CD14-positive monocyte (primary cell): Measurements from ENCODE around the gene CEP89. TPM values are rescaled to one million over a fixed set of nuclear protein-coding genes. Genes with fewer than 3 reads are reported as not detected.

ENCODE experiments used
- DNase-seq, 3 donors: peaks; one replicate each; pipeline ENCODE4 v3.0.0-alpha.2; 2011 to 2022
- H2AFZ ChIP-seq: 2 replicates; pipeline ENCODE4 v1.6.0; 2012; ENCODE audit warnings: mild to moderate bottlenecking, low read depth, low read length, inconsistent platforms; ENCODE audit not compliant: insufficient read depth, poor library complexity, severe bottlenecking
- H3K27ac ChIP-seq, 2 donors: 1 replicate in 1 of 2; 2 replicates in 1 of 2; pipeline ENCODE4 v1.5.1; 2012 to 2013; ENCODE audit warnings: low read length in 2 of 2, control low read depth in 1 of 2, inconsistent platforms in 1 of 2, low read depth in 1 of 2, mild to moderate bottlenecking in 1 of 2
- H3K27me3 ChIP-seq, 2 donors: one replicate each; pipeline versions ENCODE4 v1.6.0 to v1.6.1; 2011 to 2013; ENCODE audit warnings: low read length in 2 of 2; ENCODE audit not compliant: control insufficient read depth in 2 of 2, insufficient read depth in 2 of 2
- H3K36me3 ChIP-seq, 2 donors: replicated peaks in 1 of 2; 1 replicate in 1 of 2; 2 replicates in 1 of 2; pipeline versions ENCODE4 v1.5.1 to v1.6.1; 2012 to 2013; ENCODE audit warnings: low read length in 2 of 2, control low read depth in 1 of 2, inconsistent platforms in 1 of 2, mild to moderate bottlenecking in 1 of 2; ENCODE audit not compliant: insufficient read depth in 2 of 2, control insufficient read depth in 1 of 2
- H3K4me1 ChIP-seq, 2 donors: 1 replicate in 1 of 2; 2 replicates in 1 of 2; pipeline versions ENCODE4 v1.5.1 to v1.6.1; 2012 to 2013; ENCODE audit warnings: low read length in 2 of 2, control low read depth in 1 of 2, inconsistent platforms in 1 of 2, mild to moderate bottlenecking in 1 of 2, moderate library complexity in 1 of 2; ENCODE audit not compliant: insufficient read depth in 2 of 2, control insufficient read depth in 1 of 2
- H3K4me2 ChIP-seq: replicated peaks from 2 replicates; pipeline ENCODE3; 2012; ENCODE audit warnings: low read length, moderate library complexity, mild to moderate bottlenecking; ENCODE audit not compliant: poor library complexity, severe bottlenecking; ENCODE audit errors: extremely low read depth
- H3K4me3 ChIP-seq, 3 experiments: fragments of 200-600 bp in 1 of 3; sonication (generic) in 1 of 3; replicated peaks in 1 of 3; 1 replicate in 2 of 3; 2 replicates in 1 of 3; pipeline ENCODE4 v1.5.1; 2011 to 2013; ENCODE audit warnings: low read length in 3 of 3, mild to moderate bottlenecking in 3 of 3, control low read depth in 2 of 3, low read depth in 2 of 3, inconsistent platforms in 1 of 3, moderate library complexity in 1 of 3
- H3K79me2 ChIP-seq: 2 replicates; pipeline ENCODE4 v1.6.0; 2012; ENCODE audit warnings: mild to moderate bottlenecking, control low read depth, inconsistent platforms, low read length, moderate library complexity; ENCODE audit not compliant: insufficient read depth
- H3K9ac ChIP-seq: 2 replicates; pipeline ENCODE4 v1.6.0; 2017; ENCODE audit warnings: low read length, mild to moderate bottlenecking; ENCODE audit not compliant: insufficient read depth, poor library complexity, severe bottlenecking
- H3K9me3 ChIP-seq, 2 donors: replicated peaks in 1 of 2; 1 replicate in 1 of 2; 2 replicates in 1 of 2; pipeline versions ENCODE4 v1.5.1 to v1.6.1; 2012 to 2013; ENCODE audit warnings: low read length in 2 of 2, control low read depth in 1 of 2; ENCODE audit not compliant: control insufficient read depth in 1 of 2, insufficient read depth in 1 of 2
- H4K20me1 ChIP-seq: 2 replicates; pipeline ENCODE4 v1.6.0; 2012; ENCODE audit warnings: mild to moderate bottlenecking, low read length, control low read depth, moderate library complexity; ENCODE audit not compliant: insufficient read depth
- H3K27ac Mint-ChIP-seq, 7 donors: one replicate each; pipeline ENCODE4 v1.8.0; 2020; ENCODE audit warnings: mild to moderate bottlenecking in 7 of 7, mixed read lengths in 7 of 7, moderate library complexity in 6 of 7, inconsistent platforms in 2 of 7
- H3K27me3 Mint-ChIP-seq, 3 donors: one replicate each; pipeline ENCODE4 v1.8.0; 2021 to 2022; ENCODE audit warnings: low read depth in 3 of 3, mild to moderate bottlenecking in 3 of 3, mixed read lengths in 3 of 3, moderate library complexity in 3 of 3, inconsistent platforms in 1 of 3
- H3K36me3 Mint-ChIP-seq, 2 donors: one replicate each; pipeline ENCODE4 v1.8.0; 2020; ENCODE audit warnings: mixed read lengths in 2 of 2, inconsistent platforms in 1 of 2, mild to moderate bottlenecking in 1 of 2
- H3K4me1 Mint-ChIP-seq: one replicate; pipeline ENCODE4 v1.8.0; 2020; ENCODE audit warnings: mild to moderate bottlenecking, mixed read lengths
- H3K4me3 Mint-ChIP-seq, 2 donors: one replicate each; pipeline ENCODE4 v1.8.0; 2020; ENCODE audit warnings: mild to moderate bottlenecking in 2 of 2, mixed read lengths in 2 of 2, moderate library complexity in 1 of 2
- H3K9me3 Mint-ChIP-seq, 7 donors: one replicate each; pipeline ENCODE4 v1.8.0; 2020 to 2022; ENCODE audit warnings: mixed read lengths in 7 of 7, mild to moderate bottlenecking in 6 of 7, moderate library complexity in 6 of 7, inconsistent platforms in 2 of 7
- CTCF ChIP-seq: fragments of 200-600 bp; IDR thresholded peaks from one replicate; pipeline ENCODE4 v1.8.0; 2022; ENCODE audit warnings: antibody characterized with exemption, mild to moderate bottlenecking
- WGBS: methylation state at CpG from one replicate; pipeline ENCODE4 v1.1.5; 2013; ENCODE audit warnings: missing lambda C conversion rate; ENCODE audit not compliant: insufficient coverage; 5-methylcytosine and 5-hydroxymethylcytosine counted together
- intact Hi-C, 2 donors: fragments of 100-400 bp; cut with micrococcal nuclease; formaldehyde crosslinking; loops; one replicate each; pipeline versions ENCODE4 v1.15.0 to v1.15.1; 2023
- polyA plus RNA-seq, 3 donors: library from polyadenylated mRNA; depleted of rRNA in 1 of 3; unstranded in 2 of 3; stranded (reverse) in 1 of 3; fragments of 300-500 nt in 2 of 3; fragments of >200 nt in 1 of 3; fragmentation: Illumina TruSeq in 2 of 3; gene quantifications; 1 replicate in 2 of 3; 2 replicates in 1 of 3; pipeline ENCODE4 v1.2.3, GENCODE V29; 2012 to 2021

Gene CEP89
- polyA plus RNA-seq, 3 donors, result 4.6 to 6.5 (median 4.7) TPM

- no peak for DNase-seq
- H3K79me2 ChIP-seq, result no peaks in the 10 kb centered on the region
- no peak overlapping the region for H3K4me2 ChIP-seq
- Mint-ChIP-seq H3K4me1 (no peaks in the 10 kb centered on the region), H3K27me3 (peaks cover 0 to 2% (median 0%) of the 10 kb centered on the region in 3 donors), H3K4me3 (no peak overlapping the region), H3K9me3 (peaks cover 0 to 2% (median 0%) of the 10 kb centered on the region in 7 donors), H3K36me3 (no peaks in the 10 kb centered on the region), H3K27ac (no peak overlapping the region)
- H3K36me3 ChIP-seq, result no peaks in the 10 kb centered on the region
- intact Hi-C loops, result no loop called here
- no peak for TF ChIP-seq CTCF
- WGBS, result 95% methylated on average over 3 of the region's 6 CpGs
- H3K4me1 ChIP-seq, result no peaks in the 10 kb centered on the region
- no peak overlapping the region for H3K4me3 ChIP-seq
- no peak overlapping the region for H2AFZ ChIP-seq
- no peak overlapping the region for H3K27ac ChIP-seq
- no peaks in the 10 kb centered on the region for H4K20me1 ChIP-seq
- no peaks in the 10 kb centered on the region for H3K27me3 ChIP-seq
- no peaks in the 10 kb centered on the region for H3K9me3 ChIP-seq
- H3K9ac ChIP-seq, result no peak overlapping the region
These were observed 106.4 kb downstream of the CEP89 start for GRCh38 chr19:32865326-32865725.

GRCh38 chr19:32864318-32865007 is 107.3 kb downstream of the CEP89 start:
- Histone ChIP-seq H3K4me3 (no peak overlapping the region), H3K27ac (no peak overlapping the region), H3K79me2 (no peaks in the 10 kb centered on the region), H3K27me3 (no peaks in the 10 kb centered on the region), H3K9me3 (no peaks in the 10 kb centered on the region), H3K9ac (no peak overlapping the region), H3K4me2 (no peak overlapping the region), H2AFZ (no peak overlapping the region), H4K20me1 (no peaks in the 10 kb centered on the region), H3K4me1 (no peaks in the 10 kb centered on the region), H3K36me3 (no peaks in the 10 kb centered on the region)
- DNase-seq, result no peak
- WGBS, result 94% methylated on average over 27 of the region's 35 CpGs
- Mint-ChIP-seq H3K36me3 (no peaks in the 10 kb centered on the region), H3K4me3 (no peak overlapping the region), H3K27ac (no peak overlapping the region), H3K9me3 (peaks cover 0 to 2% (median 0%) of the 10 kb centered on the region in 7 donors), H3K4me1 (no peaks in the 10 kb centered on the region), H3K27me3 (peaks cover 0 to 2% (median 1%) of the 10 kb centered on the region in 3 donors)
- intact Hi-C loops, result no loop called here
- no peak for TF ChIP-seq CTCF
